Neutrophil (primary cell): Measurements from ENCODE around the gene NFKB1.

Experiments
- H3K27ac ChIP-seq: fragments of 200-600 bp; sonication (generic); 2 replicates; pipeline ENCODE4 v1.5.1; 2016; ENCODE audit warnings: mild to moderate bottlenecking, moderate library complexity
- H3K27me3 ChIP-seq: fragments of 200-600 bp; sonication (generic); 2 replicates; pipeline ENCODE4 v1.6.0; 2016; ENCODE audit warnings: mild to moderate bottlenecking
- H3K36me3 ChIP-seq: fragments of 200-600 bp; sonication (generic); 2 replicates; pipeline ENCODE4 v1.5.1; 2017
- H3K4me1 ChIP-seq, 2 experiments: fragments of 200-600 bp in 1 of 2; sonication (generic) in 1 of 2; 1 replicate in 1 of 2; 2 replicates in 1 of 2; pipeline versions ENCODE4 v1.5.1 to v1.6.1; 2013 to 2016; ENCODE audit warnings: low read depth in 1 of 2, low read length in 1 of 2, mild to moderate bottlenecking in 1 of 2, moderate library complexity in 1 of 2; ENCODE audit not compliant: control insufficient read depth in 1 of 2, insufficient read depth in 1 of 2
- H3K4me3 ChIP-seq, 2 experiments: fragments of 200-600 bp in 1 of 2; sonication (generic) in 1 of 2; 1 replicate in 1 of 2; 2 replicates in 1 of 2; pipeline ENCODE4 v1.5.1; 2013 to 2016; ENCODE audit warnings: low read depth in 1 of 2, low read length in 1 of 2, mild to moderate bottlenecking in 1 of 2, moderate library complexity in 1 of 2
- H3K9me3 ChIP-seq: fragments of 200-600 bp; sonication (generic); 2 replicates; pipeline ENCODE4 v1.5.1; 2016
- CTCF ChIP-seq: fragments of 200-600 bp; sonication (generic); IDR thresholded peaks from 2 replicates; pipeline ENCODE4 v1.5.1; 2016; ENCODE audit warnings: antibody characterized with exemption

The NFKB1 gene

GRCh38 chr4:102454981-102455685 lies 46.0 kb upstream of the NFKB1 start:
- Histone ChIP-seq H3K9me3 (no peaks in the 10 kb centered on the region), H3K27me3 (no peaks in the 10 kb centered on the region), H3K4me3 (no peak overlapping the region), H3K4me1 (no peaks in the 10 kb centered on the region), H3K36me3 (no peaks in the 10 kb centered on the region), H3K27ac (no peak overlapping the region)
- no peak for TF ChIP-seq CTCF

GRCh38 chr4:102455750-102456149 lies 45.4 kb upstream of the NFKB1 start:
- H3K9me3 ChIP-seq: no peaks in the 10 kb centered on the region
- H3K36me3 ChIP-seq: no peaks in the 10 kb centered on the region
- H3K27ac ChIP-seq: no peak overlapping the region
- no peak overlapping the region for H3K4me3 ChIP-seq
- H3K27me3 ChIP-seq: no peaks in the 10 kb centered on the region
- TF ChIP-seq CTCF: no peak
- H3K4me1 ChIP-seq: no peaks in the 10 kb centered on the region

GRCh38 chr4:102466298-102466697 lies 34.9 kb upstream of the NFKB1 start:
- no peak overlapping the region for H3K4me3 ChIP-seq
- no peak for TF ChIP-seq CTCF
- H3K36me3 ChIP-seq: no peaks in the 10 kb centered on the region
- H3K27me3 ChIP-seq: no peaks in the 10 kb centered on the region
- H3K9me3 ChIP-seq: no peaks in the 10 kb centered on the region
- H3K27ac ChIP-seq: no peak overlapping the region
- H3K4me1 ChIP-seq: no peaks in the 10 kb centered on the region

GRCh38 chr4:102469806-102470205 lies 31.4 kb upstream of the NFKB1 start:
- no peak for TF ChIP-seq CTCF
- H3K4me3 ChIP-seq: no peak overlapping the region
- no peaks in the 10 kb centered on the region for H3K9me3 ChIP-seq
- no peaks in the 10 kb centered on the region for H3K36me3 ChIP-seq
- no peak overlapping the region for H3K27ac ChIP-seq
- H3K4me1 ChIP-seq: no peaks in the 10 kb centered on the region
- H3K27me3 ChIP-seq: no peaks in the 10 kb centered on the region

- no peak for TF ChIP-seq CTCF
- no peaks in the 10 kb centered on the region for H3K36me3 ChIP-seq
- no peaks in the 10 kb centered on the region for H3K9me3 ChIP-seq
- no peaks in the 10 kb centered on the region for H3K4me1 ChIP-seq
- no peak overlapping the region for H3K4me3 ChIP-seq
- H3K27ac ChIP-seq: no peak overlapping the region
- no peaks in the 10 kb centered on the region for H3K27me3 ChIP-seq
Observed at GRCh38 chr4:102472441-102473013, 28.6 kb upstream of the NFKB1 start.
